HG02678 (cell line): ENCODE results near the gene RPL7L1.
"Not testable (repeated sequence)": the region's sequence is repeated elsewhere in the genome, so short reads cannot be mapped to it uniquely, and the experiment has no call there.

ENCODE experiments used
- ATAC-seq: cut with Tn5 transposase; IDR thresholded peaks from one replicate; pipeline ENCODE4 v1.9.1; 2021; ENCODE audit warnings: mild to moderate bottlenecking, moderate library complexity; ENCODE audit not compliant: unreplicated experiment

RPL7L1 gene

DNA sequence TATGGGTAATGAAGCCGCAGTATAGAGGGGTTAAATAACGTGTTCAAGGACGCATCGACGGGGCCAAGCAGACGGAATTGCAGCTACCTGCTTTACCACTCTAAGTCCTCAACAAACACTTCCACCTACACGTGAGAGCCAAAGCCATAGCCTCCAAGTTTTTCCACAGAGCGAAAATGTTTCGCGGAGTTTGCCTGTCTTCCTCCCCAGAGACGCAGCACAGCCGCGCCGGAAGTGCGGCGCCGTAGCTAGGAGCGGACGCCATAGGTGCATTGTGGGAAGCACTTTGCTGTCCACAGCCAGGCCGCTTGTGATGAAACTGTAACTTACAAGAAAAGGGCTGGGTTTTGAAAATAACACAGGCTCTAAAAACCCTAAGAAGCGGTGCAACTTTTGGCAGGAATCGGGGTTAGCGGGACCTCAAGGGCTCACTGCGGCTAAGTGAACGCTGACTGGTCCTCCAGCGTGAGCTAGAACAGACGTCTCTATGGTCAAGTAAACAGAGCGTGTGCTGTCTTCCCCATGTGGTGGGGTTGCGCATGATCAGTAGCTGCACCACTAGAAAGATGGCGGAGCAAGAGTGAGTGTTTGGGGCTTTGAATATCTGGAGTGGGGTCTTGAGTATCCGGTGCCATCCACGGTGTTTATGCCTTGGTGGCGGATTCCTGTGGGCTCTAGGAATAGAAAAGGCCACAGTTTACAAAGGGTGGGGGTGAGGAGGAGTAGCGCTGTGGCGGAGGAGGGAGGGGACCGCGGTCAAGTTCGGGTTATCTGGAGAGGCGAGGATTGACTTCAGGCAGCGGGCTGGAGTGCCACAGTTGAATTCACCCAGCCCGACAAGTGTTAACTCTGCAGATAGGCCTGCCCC, at the start of gene RPL7L1:
RPL7L1 (plus strand) TSS at position 245 of the 868 bp plus-strand sequence; CDS start at position 540, 295 bp downstream.
- peak; percentile 92 for ATAC-seq

DNA sequence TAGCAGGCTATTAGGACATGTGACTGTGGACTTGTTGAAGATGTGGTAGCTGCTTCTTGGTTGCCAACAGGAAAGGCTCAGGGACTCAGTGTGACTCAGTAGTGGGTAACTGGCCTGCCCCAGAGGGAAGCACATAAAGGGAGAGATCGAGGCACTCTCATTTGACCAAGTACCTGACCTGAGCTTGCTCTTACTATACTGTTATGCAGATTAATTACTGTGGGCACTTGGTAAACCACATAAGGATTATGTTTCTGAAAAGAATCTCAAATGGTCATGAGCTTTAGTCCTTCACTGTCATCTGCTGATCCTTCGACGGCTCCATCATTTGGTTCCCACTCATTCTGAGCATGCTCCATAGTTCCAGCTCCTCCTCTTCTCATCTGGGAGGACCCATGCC, 48.2 kb upstream of the RPL7L1 start:
- ATAC-seq: no peak

DNA sequence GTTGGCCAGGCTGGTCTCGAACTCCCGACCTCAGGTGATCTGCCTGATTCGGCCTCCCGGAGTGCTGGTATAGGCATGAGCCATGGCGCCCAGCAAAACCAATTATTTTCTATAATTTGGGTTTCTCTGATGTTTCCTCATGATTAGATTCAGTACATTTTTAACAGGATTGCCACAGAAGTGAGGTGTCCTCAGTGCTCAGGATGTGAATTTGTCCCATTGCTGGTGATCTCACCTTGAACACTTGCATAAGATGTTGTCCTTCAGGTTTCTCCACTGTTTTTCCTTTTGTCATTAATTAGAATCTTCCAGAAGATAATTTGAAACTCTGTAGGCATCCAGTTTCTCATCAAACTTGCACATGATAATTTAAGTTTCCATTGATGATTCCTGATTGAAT, 45.4 kb upstream of the RPL7L1 start:
- ATAC-seq: no peak

DNA sequence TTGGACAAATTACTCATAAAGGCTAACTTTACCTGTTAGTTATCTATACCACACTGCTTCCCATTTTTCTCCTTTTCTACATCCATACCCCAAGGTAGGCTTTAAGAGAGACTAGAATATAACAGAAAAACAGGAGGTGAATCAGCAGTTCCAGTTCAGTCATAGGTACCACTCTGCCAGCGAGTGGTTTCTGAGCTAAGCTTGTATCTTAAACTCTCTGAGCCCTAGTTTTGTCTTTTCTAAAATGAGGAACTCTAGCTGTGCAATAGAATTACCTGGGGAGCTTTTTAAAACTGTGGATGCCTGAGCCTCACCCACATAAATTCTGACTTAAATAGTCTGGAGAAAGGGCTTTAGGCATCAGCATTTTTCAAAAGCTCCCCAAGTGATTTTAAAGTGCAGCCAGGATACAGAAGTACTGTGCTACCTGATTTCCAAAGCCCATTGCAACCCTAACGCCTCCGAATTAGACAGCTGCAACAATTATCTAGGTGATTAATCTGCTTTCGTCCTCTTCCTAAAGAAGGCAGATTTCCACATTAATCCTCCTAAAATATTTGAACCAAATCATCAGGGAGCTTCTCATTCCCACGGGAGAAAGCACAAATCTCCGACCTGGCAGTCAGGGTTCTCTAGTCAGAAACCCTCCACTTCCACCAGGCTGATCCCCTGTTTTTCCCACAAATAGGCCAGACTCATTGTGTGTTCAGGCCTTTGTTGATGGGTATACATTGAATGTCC, 37.4 kb upstream of the RPL7L1 start:
- ATAC-seq: no peak

DNA sequence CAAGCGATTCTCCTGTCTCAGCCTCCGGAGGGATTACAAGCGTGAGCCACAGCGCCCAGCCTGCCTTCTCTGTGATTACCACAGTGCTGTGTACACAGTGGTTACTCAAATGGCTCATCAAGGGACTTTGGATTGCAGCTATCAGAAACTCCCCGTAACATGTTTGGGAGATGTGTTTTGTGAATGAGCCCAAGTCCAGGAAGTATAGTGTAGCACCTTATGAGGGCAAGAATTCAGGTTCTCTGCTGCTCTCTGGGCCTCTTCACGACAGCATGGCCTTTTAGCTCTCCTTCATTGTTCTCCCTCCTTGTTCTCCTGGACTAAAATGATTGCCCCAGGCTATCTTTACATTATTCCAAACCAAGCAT, 34.1 kb upstream of the RPL7L1 start:
- no peak for ATAC-seq

DNA sequence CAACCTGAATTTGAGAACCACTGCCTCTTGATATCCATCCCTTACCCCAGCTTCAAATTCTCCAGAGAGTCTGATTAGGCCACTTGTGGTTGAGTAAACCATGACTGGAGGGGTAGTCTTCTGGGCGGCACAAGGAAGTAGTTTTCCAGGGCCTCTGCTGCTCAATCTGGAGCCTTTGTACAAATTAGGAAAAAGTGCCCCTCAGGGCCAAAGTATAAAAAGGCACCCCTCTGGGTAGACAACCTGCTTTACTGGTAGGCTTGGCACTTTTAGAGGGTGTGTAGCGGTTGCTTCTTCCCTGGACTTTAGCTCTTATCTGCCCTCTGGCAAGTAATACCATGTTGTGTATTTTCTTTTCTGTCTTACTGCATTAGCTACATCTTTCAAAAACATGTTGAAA, 32.9 kb upstream of the RPL7L1 start:
- no peak for ATAC-seq

DNA sequence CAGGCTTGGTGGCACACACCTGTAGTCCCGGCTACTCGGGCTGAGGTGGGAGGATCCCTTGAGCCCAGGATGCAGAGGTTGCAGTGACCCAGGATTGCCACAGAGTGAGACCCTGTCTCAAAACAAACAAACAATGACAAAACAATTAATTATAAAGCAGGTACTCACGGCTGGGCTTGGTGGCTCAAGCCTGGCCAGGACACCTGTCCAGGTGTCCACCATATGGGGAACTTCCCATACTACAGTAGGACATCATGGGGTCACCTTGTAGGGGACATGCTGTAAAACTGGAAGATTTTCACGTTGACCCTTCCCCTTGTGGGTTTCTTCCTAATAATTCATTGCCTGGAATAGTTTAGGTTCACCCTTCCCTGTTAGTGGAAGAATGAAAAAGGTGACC, 30.7 kb upstream of the RPL7L1 start:
- no peak for ATAC-seq

DNA sequence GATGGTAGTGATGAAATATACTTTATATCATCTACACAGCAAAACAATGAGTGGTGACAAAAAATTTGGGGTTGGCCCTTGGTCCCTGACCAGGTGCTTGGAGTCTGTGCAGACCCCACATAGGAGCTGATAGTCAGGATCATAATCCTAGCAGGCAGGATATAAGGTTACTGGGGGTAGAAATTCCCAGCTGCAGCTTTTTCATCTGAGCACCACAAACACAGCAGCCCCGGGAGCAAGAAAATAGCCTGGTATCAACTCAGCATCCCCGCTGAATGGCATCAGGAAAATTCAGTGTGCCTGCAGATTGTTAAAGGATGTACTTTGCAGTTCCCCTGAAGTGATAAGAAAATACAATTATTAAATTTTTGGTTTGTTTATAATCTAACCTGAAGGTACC, 27.8 kb upstream of the RPL7L1 start:
- no peak for ATAC-seq

DNA sequence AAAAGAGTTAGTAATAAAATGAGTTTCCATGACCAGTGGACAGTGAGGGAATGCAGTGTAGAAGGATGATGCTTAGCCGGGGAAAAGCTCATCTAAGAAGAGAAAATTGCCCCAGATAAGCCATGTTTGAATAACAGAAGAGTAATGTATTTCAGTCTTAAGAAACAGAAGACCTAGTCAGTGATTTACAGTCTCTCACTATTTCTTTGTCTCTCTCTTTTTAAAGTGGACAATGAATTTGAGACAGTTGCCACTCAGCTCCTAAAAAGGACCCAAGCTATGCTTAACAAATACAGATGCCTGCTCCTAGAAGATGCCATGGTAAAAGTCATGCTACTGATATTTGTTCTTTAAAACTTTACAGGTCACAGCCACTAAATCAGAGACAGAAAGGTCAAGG, 19.4 kb upstream of the RPL7L1 start:
- ATAC-seq: no peak

DNA sequence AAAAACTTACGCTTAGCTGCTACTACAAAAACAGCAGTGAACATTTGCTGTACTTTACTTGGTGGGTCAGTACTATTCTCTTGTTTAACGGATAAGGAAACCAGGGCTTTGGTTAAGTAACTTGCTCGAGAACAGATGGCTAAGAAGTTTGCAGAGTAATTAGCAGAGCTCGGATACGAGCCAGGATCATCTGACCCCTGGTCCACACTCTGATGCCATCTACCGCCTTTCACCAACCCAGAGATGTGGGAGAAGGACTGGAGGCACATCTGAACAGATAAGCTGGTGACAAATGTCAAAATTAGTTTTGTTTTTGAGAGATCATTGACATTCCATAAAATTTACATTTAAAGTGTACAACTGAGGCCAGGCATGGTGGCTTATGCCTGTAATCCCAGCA, 18.9 kb upstream of the RPL7L1 start:
- no peak for ATAC-seq

DNA sequence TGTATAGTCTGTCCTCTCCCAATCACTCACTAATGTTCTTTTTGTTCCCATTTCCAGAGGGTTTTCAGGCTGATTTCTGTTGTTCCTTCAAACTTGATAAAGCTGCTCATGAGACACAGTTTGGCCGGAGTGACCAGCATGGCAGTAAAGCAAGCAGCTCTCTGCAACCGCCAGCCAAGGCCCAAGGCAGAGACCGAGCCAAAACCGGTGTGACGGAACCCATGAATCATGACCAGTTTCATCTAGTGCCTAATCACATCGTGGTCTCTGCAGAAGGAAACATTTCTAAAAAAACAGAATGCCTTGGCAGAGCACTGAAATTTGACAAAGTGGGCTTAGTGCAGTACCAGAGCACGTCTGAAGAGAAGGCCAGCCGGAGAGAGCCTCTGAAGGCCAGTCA, 14.8 kb upstream of the RPL7L1 start:
- ATAC-seq: no peak

DNA sequence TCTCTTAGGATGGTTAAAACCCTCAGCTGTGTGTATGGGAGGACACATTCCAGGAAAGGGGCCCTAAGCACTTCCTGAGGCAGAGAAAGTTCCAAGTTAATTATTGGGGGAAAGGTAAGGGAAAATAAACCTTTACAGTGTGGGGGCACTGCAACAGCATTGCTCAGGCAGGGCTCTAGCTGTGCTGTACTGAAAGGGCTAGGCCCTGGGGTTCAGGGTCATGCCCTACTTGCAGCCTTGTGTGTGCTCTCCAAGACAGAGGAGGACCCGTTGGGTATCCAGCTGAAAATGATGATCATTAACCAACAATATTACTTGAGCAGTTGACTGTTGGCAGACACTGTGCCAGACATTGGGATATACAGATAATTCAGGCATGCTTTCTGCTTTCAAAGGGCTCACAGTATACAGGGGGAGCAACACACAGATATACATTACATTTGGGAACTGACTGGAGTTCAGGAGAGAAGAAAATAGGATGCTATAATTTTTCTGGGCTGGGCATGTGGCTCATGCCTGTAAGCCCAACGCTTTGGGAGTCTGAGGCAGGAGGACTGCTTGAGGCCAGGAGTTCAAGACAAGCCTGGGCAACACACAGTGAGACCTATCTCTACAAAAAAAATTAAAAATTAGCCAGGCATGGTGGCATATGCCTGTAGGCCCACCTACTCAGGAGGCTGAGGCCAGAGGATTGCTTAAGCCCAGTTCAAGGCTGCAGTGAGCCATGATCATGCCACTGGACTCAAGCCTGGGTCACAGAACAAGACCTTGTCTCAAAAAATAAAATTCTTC, 9.1 kb upstream of the RPL7L1 start:
- ATAC-seq: no peak

DNA sequence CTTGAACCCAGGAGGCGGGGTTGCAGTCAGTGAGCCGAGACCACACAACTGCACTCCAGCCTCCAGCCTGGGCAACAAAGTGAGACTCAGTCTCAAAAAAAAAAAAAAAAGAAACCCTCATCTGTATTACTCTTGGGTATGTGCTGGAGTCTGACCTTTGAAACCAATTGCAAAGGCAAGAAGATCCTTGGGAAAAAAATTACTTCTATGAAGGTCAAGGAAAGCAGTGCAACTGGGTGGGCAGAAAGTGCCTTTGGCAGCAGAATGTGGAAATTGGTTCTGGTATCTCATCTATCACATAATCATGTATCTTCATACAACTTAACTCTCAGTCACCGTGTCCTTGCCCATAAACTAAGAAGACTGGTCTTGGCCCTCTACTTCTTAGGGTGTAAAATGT, 7.7 kb upstream of the RPL7L1 start:
- ATAC-seq: no peak

DNA sequence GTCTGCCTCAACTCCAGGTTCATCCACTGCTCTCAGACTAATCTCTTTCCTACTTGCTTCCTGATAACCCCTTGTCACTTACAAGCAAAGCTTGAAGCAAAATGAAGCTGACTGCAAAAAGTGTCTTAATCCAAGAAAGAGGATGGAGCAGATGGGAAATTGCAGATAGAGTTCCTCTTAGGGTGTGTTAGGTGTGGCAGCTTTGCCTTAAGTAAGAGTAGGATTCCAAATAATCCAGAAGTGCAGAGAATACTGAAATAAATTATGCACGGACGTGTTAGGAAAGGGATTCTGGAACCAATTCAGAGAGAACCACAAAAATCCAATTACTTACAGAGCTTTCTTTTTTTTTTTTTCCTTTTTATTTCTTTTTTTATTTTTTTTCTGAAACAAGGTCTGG, 6.1 kb upstream of the RPL7L1 start:
- no peak for ATAC-seq

DNA sequence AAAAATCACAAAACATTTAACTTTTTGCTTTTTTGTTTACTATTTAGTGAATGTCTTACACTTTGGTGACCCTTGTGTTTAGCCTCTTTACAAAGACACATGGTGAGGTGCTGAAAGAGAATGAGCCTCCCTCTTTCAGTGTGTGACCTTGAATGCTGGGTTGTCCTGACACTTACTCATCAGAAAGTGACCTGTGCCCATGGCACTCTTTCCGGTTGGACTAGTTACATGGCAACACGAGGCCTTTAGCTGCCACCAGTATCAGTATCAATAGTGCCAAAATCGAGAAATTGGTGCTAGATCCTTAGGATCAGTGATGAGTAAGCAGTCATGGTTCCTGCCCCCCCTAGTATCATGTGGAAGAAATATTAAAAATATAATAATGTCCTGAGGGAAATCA, 1.7 kb upstream of the RPL7L1 start:
- ATAC-seq: no peak

DNA sequence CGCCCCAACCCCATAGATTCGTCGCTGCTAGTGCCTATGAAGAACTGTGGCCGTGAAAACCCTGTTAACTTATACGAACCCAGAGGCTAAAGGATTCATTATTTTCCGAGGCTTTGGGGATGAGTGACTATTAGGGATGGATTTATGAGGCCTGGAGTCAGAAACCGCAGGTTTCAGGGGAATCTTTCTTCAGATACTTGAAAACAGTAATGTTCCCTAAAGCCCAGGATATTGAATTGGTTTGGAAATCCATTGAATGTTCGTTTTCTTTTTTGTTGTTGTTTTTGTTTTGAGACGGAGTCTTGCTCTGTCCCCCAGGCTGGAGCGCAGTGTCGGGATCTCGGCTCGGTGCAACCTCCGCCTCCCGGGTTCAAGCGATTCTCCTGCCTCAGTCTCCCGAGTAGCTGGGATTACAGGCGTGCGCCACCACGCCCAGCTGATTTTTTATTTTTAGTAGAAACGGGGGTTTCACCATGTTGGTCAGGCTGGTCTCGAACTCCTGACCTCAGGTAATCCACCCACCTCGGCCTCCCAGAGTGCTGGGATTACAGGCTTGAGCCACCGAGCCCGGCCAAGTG, 913 bp downstream of the RPL7L1 start:
- not testable (repeated sequence) for ATAC-seq

DNA sequence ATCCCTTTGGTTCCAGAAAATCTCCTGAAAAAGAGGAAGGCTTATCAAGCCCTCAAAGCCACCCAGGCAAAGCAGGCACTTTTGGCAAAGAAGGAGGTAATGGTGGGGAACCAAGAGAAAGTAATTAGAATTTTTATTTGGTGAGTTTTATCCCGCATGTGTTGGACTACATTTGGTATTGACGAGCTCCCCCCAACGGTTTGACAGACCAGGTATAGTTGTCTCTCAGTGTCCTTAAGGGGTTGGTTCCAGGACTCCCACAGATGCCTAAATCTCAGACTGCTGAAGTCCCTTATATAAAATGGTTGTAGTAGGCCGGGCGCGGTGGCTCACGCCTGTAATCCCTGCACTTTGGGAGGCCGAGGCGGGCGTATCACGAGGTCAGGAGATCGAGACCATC, 1.5 kb downstream of the RPL7L1 start:
- ATAC-seq: not testable (repeated sequence)

DNA sequence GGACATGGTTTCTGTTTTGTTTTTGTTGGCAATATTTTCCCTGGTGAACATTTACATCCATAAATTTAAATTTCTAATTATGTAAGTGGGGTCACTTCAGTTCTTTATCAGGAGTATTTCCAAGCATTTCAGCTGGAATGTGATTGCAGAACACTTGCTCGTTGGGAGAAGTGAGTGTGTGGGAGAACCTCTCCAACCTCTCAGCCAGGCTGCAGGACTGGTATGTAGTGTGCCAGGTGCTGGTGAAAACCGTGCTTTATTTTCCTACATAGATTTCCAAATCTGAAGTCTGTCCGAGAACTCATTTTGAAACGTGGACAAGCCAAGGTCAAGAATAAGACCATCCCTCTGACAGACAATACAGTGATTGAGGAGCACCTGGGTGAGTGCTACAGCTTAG, 6.3 kb downstream of the RPL7L1 start:
- ATAC-seq: no peak

DNA sequence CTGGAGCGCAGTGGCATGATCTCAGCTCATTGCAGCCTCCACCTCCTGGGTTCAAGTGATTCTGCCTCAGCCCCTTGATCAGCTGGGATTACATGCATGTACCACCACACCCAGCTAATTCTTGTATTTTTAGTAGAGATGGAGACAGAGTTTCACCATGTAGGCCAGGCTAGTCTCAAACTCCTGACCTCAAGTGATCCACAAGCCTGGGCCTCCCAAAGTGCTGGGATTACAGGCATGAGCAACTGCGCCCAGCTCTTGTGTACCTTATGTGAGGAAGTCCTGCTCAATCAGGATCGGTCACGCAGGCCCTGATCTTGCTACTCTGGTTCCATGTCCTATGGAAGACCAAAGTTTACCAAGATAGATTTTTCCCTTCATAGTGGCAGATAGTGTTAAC, 8.8 kb downstream of the RPL7L1 start:
- ATAC-seq: not testable (repeated sequence)

DNA sequence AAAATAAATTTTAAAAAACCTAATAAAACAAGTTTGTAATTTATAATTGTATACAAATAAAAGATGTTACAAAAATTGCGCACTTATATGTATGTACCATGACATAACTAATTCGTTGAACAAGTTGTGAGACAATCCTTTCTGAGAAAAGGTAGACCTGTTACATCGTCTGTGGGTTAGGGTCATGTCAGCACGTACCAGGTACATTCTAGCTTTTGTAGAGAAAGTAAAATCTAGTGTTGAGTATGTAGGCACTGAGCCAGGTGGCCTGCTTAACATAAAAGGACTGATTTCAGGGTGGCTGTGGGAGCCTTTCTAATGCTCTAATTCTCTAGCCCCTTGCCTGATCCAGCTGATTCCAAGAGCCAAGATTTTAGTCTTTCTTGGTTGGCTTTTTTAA, 10.4 kb downstream of the RPL7L1 start:
- no peak for ATAC-seq
